LNCaP clone FGC (cell line): Measurements from ENCODE around the gene ADGRG7.

ENCODE experiments used
- DNase-seq: peaks from one replicate; pipeline ENCODE4 v3.0.0-alpha.2; 2011; ENCODE audit warnings: low read depth
- H3K4me3 ChIP-seq: 2 replicates; pipeline ENCODE4 v1.5.1; 2011; ENCODE audit warnings: mild to moderate bottlenecking, low read depth, low read length, control low read depth
- CTCF ChIP-seq: IDR thresholded peaks from 2 replicates; pipeline ENCODE4 v1.5.1; 2012; ENCODE audit warnings: mild to moderate bottlenecking; ENCODE audit not compliant: control insufficient read depth, insufficient read depth; ENCODE audit errors: extremely low read depth

The ADGRG7 gene

DNA sequence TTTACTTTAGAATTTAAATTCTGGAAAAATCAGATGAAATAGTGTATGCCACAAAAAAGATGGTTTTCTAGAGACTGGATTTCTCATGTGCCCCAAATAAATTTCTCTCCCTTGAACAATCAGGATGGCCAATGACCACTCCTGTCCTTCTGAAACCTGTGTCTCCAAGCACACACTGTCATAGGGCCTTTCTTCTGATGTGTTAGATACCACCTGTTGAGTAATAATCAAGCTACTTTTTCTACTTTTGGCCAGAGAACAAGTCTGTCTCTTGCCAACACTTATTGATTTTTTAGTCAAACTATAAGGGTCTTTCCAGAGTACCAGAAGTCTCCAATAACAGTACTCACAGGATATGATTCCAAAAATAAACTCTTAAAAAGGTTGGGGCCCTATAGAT is 83.8 kb downstream of the ADGRG7 start:
- no peak for DNase-seq
- H3K4me3 ChIP-seq = no peak overlapping the region
- TF ChIP-seq CTCF = no peak

DNA sequence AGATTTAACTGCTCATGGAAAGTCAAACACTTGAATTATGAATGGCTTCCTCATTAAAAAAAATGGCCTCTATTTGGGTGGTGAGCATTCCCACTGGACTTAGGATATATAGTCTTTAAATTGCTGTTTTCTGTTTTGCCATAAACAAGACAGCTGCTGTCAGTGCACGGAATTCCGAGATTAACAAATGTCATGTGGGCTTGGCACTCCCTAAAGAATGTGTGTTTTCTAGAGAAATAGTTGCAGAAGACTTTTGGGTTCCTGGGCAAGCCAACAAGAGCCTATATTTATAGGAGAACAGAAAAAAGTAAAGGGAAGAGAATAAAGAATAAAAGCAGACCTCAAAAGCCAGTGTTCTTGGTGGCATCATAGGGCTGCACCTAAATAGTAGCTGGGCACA is 86.3 kb downstream of the ADGRG7 start:
- DNase-seq = no peak
- H3K4me3 ChIP-seq = no peak overlapping the region
- no peak for TF ChIP-seq CTCF

GRCh38 chr3:100696161-100696560 is 86.8 kb downstream of the ADGRG7 start:
- H3K4me3 ChIP-seq = no peak overlapping the region
- DNase-seq = no peak
- TF ChIP-seq CTCF = no peak

DNA sequence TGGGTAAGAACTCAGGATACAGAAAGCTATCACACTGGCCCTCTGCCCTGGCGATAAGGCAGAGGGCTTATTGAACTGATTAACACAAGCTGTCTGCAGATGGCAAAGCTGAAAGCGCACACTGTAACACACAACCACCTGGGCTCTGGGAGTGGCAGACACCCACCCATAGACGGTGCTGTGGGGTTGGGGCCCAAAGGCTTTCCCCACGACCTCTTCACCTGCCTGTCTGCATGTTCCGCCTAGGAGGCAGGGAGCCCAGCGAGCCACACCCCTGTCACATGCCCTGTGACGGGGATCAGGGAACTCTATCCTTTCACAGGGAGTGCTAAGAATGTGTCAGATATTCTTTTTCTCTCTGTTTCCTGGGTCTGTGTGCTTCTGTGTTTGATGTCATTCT is 87.8 kb downstream of the ADGRG7 start:
- no peak for TF ChIP-seq CTCF
- H3K4me3 ChIP-seq = no peak overlapping the region
- no peak for DNase-seq

GRCh38 chr3:100697723-100698285 is 88.4 kb downstream of the ADGRG7 start:
- no peak for TF ChIP-seq CTCF
- no peak overlapping the region for H3K4me3 ChIP-seq
- DNase-seq = no peak

- no peak for DNase-seq
- no peak overlapping the region for H3K4me3 ChIP-seq
- TF ChIP-seq CTCF = no peak
Observed at GRCh38 chr3:100698736-100699135, 89.3 kb downstream of the ADGRG7 start.

GRCh38 chr3:100700708-100701107 is 91.3 kb downstream of the ADGRG7 start:
- H3K4me3 ChIP-seq = no peak overlapping the region
- DNase-seq = no peak
- no peak for TF ChIP-seq CTCF
